GM12878 (cell line): ENCODE data around the gene RNPEP. TPM values are rescaled to one million over a fixed set of nuclear protein-coding genes. Genes with fewer than 3 reads are reported as not detected.

Source experiments
- ATF2 ChIP-seq: IDR thresholded peaks from 2 replicates; pipeline ENCODE4 v1.6.1; 2012; ENCODE audit warnings: low read length, inconsistent platforms
- BACH1 ChIP-seq: fragments of 450-650 bp; IDR thresholded peaks from 2 replicates; pipeline ENCODE4 v1.6.1; 2017; ENCODE audit warnings: mild to moderate bottlenecking, borderline replicate concordance
- BHLHE40 ChIP-seq, 2 experiments: fragments of 450-650 bp in 1 of 2; IDR thresholded peaks; 2 replicates each; pipeline ENCODE4 v1.6.1; 2011 to 2017; ENCODE audit warnings: low read depth in 2 of 2, borderline replicate concordance in 1 of 2, improper control_type of control experiment in 1 of 2, low read length in 1 of 2, mild to moderate bottlenecking in 1 of 2
- CBX5 ChIP-seq: sonication (generic); IDR thresholded peaks from 2 replicates; pipeline ENCODE4 v1.6.1; 2016; ENCODE audit warnings: low read depth, moderate library complexity, mild to moderate bottlenecking, inconsistent platforms
- CHD2 ChIP-seq: IDR thresholded peaks from 2 replicates; pipeline ENCODE4 v1.6.1; 2011; ENCODE audit warnings: low read depth, low read length, improper control_type of control experiment, borderline replicate concordance
- GABPA ChIP-seq: IDR thresholded peaks from 2 replicates; pipeline ENCODE4 v1.6.1; 2014; ENCODE audit warnings: antibody characterized with exemption, low read depth, mild to moderate bottlenecking, inconsistent platforms
- GATAD2B ChIP-seq: fragments of 450-650 bp; conservative IDR thresholded peaks from 2 replicates; pipeline ENCODE4 v1.6.1; 2017; ENCODE audit warnings: low read depth, mild to moderate bottlenecking, moderate library complexity
- IKZF1 ChIP-seq: fragments of 450-650 bp; conservative IDR thresholded peaks from 2 replicates; pipeline ENCODE4 v1.6.1; 2017; ENCODE audit warnings: antibody characterized with exemption, mild to moderate bottlenecking
- NR2C2 ChIP-seq: IDR thresholded peaks from 2 replicates; pipeline ENCODE4 v1.6.1; 2011; ENCODE audit warnings: borderline replicate concordance, low read depth; ENCODE audit not compliant: control insufficient read depth, insufficient read length
- NR2F1 ChIP-seq: fragments of 450-650 bp; conservative IDR thresholded peaks from 2 replicates; pipeline ENCODE4 v1.6.1; 2017; ENCODE audit warnings: mild to moderate bottlenecking
- POU2F2 ChIP-seq: IDR thresholded peaks from 3 replicates; pipeline ENCODE4 v1.6.1; 2011; ENCODE audit warnings: low read depth, mild to moderate bottlenecking, low read length, borderline replicate concordance
- STAT1 ChIP-seq: fragments of 450-650 bp; conservative IDR thresholded peaks from 2 replicates; pipeline ENCODE4 v1.6.1; 2014; ENCODE audit warnings: antibody characterized with exemption, mild to moderate bottlenecking
- ZBTB4 ChIP-seq: fragments of 450-650 bp; formaldehyde crosslinking; IDR thresholded peaks from 2 replicates; pipeline ENCODE4 v1.4.0; 2022; ENCODE audit warnings: mild to moderate bottlenecking, moderate library complexity
- ZNF217 ChIP-seq: fragments of 450-650 bp; IDR thresholded peaks from 2 replicates; pipeline ENCODE4 v1.6.1; 2017; ENCODE audit warnings: antibody characterized with exemption, mild to moderate bottlenecking
- polyA plus RNA-seq, 11 experiments: library from polyadenylated mRNA; depleted of rRNA in 4 of 11; unstranded in 6 of 11; stranded (reverse) in 5 of 11; fragments of >200 nt; fragmentation: Nextera tagmentation in 4 of 11; fragmentation: Illumina TruSeq in 1 of 11; extraction: Ambion mirVana in 4 of 11; extraction: Trizol in 1 of 11; gene quantifications; 1 replicate in 1 of 11; 2 replicates in 10 of 11; pipeline versions ENCODE4 v1.2.1 to v1.2.3, GENCODE V29; 2011 to 2016; ENCODE audit warnings: inconsistent platforms in 2 of 11, missing spikeins in 2 of 11, low read depth in 1 of 11
- total RNA-seq, 4 experiments: library from RNA; depleted of rRNA in 3 of 4; stranded (reverse); fragments of >200 nt in 3 of 4; fragmentation: Illumina TruSeq in 1 of 4; extraction: Trizol in 1 of 4; gene quantifications; 2 replicates each; pipeline versions ENCODE4 v1.2.1 to v1.2.3, GENCODE V29; 2013 to 2021

The RNPEP gene
- total and polyA plus RNA-seq, 10 of the 15 experiments (the other 5 are each of a cell fraction or from before 2014, with no cell fraction given), result 18.3 to 68.2 (median 44.6) TPM

DNA sequence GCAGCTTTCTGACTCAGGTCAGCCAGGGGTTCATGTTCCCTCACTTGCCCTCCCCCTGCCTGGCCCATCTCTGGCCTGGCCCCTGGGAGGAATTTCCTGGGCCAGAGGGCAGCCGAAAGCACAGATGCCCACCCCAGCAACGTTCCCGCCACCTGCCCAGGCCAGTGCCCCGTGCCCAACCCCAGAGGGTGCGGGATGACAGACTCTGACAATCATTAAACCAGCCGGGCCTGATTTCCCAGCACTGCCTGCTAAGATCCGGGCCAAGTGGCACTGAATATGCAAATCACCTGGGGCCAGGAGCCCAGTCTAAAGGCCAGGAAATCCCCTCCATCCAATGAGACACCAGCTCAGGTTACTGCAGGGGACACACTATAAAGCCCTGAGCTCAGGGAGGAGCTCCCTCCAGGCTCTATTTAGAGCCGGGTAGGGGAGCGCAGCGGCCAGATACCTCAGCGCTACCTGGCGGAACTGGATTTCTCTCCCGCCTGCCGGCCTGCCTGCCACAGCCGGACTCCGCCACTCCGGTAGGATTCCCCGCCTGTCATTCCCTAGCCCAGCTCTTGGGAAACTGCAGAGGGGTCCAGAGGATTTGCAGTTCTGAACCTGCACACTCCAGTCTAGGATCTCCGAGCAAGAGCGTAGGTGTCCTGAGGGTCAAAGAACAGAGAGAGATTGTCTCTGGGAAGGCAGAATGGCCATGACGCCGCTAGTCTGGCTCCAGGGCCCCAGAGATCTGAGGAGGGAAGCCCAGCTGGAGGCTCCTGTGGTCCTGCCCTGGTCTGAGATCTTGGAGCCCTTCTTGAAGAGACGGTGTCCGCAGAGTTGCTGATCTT is 27.9 kb downstream of the RNPEP start, which contains the start of gene ELF3 (continued):
- TF ChIP-seq ZBTB4 (CRISPR knock-in tag) (no peak), NR2F1 (peak; percentile 76), CHD2 (no peak), POU2F2 (peak; percentile 97; the same call in 2 of the 3 replicates), BHLHE40 (IDR thresholded peaks at IDR 0.05; ENCODE audit: borderline replicate concordance in 1 of 2, low read depth in 2 of 2, low read length in 1 of 2) (peak in 1 of 2 experiments; percentile 50; a peak in 1 of 4 replicates), GABPA (no peak), IKZF1 (peak; percentile 75), GATAD2B (peak; percentile 79), ZNF217 (0 out of 2 replicates have a peak, but pooled peaks have one; percentile 38), BACH1 (no peak), NR2C2 (no peak), ATF2 (no peak), CBX5 (no peak), STAT1 (no peak)
- TF ChIP-seq, all 136 proteins: peak for 12
